GM12878 (cell line): ENCODE data around the gene CSAG1. TPM values are rescaled to one million over a fixed set of nuclear protein-coding genes. Genes with fewer than 3 reads are reported as not detected.
"Not testable (repeated sequence)": the region's sequence is repeated elsewhere in the genome, so short reads cannot be mapped to it uniquely, and the experiment has no call there.

Experiments
- ATAC-seq: fragments of 200-7000 bp; cut with Tn5 transposase; 3 replicates; pipeline ENCODE4 v1.9.1; 2020; ENCODE audit warnings: mild to moderate bottlenecking, moderate library complexity
- BruUV-seq: library from RNA; stranded (reverse); fragments of 400-500 nt; replicated peaks from 2 replicates; lab custom pipeline; 2021; lab: Mats Ljungman, UMichigan
- CTCF ChIA-PET: fragments of 300-600 bp; sonication (Branson Sonifier 250); formaldehyde crosslinking; extraction: SDS; loops from one replicate; lab custom pipeline; 2021; ENCODE audit warnings: inconsistent platforms; lab: Yijun Ruan, JAX
- POLR2A ChIA-PET: fragments of 350-600 bp; formaldehyde crosslinking; extraction: SDS; loops from one replicate; lab custom pipeline; 2021; ENCODE audit warnings: inconsistent platforms; lab: Charles Lee
- RAD21 ChIA-PET: fragments of 300-600 bp; sonication (Branson Sonifier 250); formaldehyde crosslinking; loops from one replicate; lab custom pipeline; 2023; ENCODE audit warnings: antibody characterized with exemption; ENCODE audit not compliant: unreplicated experiment; lab: Charles Lee
- SMC1A ChIA-PET: fragments of 300-600 bp; sonication (Branson Sonifier 250); formaldehyde crosslinking; loops from one replicate; lab custom pipeline; 2023; ENCODE audit not compliant: unreplicated experiment, uncharacterized antibody; lab: Charles Lee
- DNase-seq: peaks from one replicate; pipeline ENCODE4 v3.0.0-alpha.2; 2011; ENCODE audit warnings: low read depth, low spot score
- FAIRE-seq: peaks from 3 replicates; lab custom pipeline; 2011; peaks lifted over from hg19 to GRCh38; lab: Jason Lieb, UNC
- H2AFZ ChIP-seq: 2 replicates; pipeline ENCODE4 v1.6.0; 2011; ENCODE audit warnings: low read depth, low read length, control low read depth; ENCODE audit not compliant: control insufficient read depth
- H3K27ac ChIP-seq: 2 replicates; pipeline ENCODE4 v1.5.1; 2011; ENCODE audit warnings: control low read depth; ENCODE audit not compliant: control insufficient read depth, insufficient read depth
- H3K27me3 ChIP-seq, 2 experiments: replicated peaks in 1 of 2; 2 replicates each; pipeline versions ENCODE4 v1.6.0 to v1.6.1; 2011; ENCODE audit warnings: low read length in 1 of 2; ENCODE audit not compliant: control insufficient read depth in 2 of 2, insufficient read depth in 2 of 2
- H3K36me3 ChIP-seq, 2 experiments: 2 replicates each; pipeline ENCODE4 v1.5.1; 2011; ENCODE audit warnings: low read length in 1 of 2; ENCODE audit not compliant: control insufficient read depth in 2 of 2, insufficient read depth in 2 of 2
- H3K4me1 ChIP-seq: 2 replicates; pipeline ENCODE4 v1.6.1; 2011; ENCODE audit warnings: mild to moderate bottlenecking, low read length, moderate library complexity, mixed read lengths; ENCODE audit not compliant: control insufficient read depth, insufficient read depth
- H3K4me2 ChIP-seq: 2 replicates; pipeline ENCODE4 v1.6.0; 2011; ENCODE audit warnings: control low read depth; ENCODE audit not compliant: control insufficient read depth, insufficient read depth
- H3K4me3 ChIP-seq: fragments of 200-600 bp; sonication (generic); 2 replicates; pipeline ENCODE4 v1.5.1; 2016
- H3K79me2 ChIP-seq: 2 replicates; pipeline ENCODE4 v1.6.0; 2011; ENCODE audit warnings: low read length; ENCODE audit not compliant: control insufficient read depth, insufficient read depth
- H3K9ac ChIP-seq: 2 replicates; pipeline ENCODE4 v1.8.0; 2011; ENCODE audit warnings: low read length, control low read depth, mixed read lengths; ENCODE audit not compliant: control insufficient read depth, insufficient read depth
- H3K9me3 ChIP-seq: replicated peaks from 3 replicates; pipeline ENCODE4 v1.5.1; 2011; ENCODE audit warnings: mild to moderate bottlenecking, low read length; ENCODE audit not compliant: control insufficient read depth, insufficient read depth
- H4K20me1 ChIP-seq: 2 replicates; pipeline ENCODE4 v1.6.0; 2011; ENCODE audit not compliant: control insufficient read depth, insufficient read depth
- BRCA1 ChIP-seq: IDR thresholded peaks from 2 replicates; pipeline ENCODE4 v1.6.1; 2011; ENCODE audit warnings: low read depth, low read length, improper control_type of control experiment
- CBX3 ChIP-seq: fragments of 200-600 bp; sonication (generic); IDR thresholded peaks from 2 replicates; pipeline ENCODE4 v1.6.1; 2016; ENCODE audit warnings: low read depth, borderline replicate concordance
- MTA3 ChIP-seq: IDR thresholded peaks from 2 replicates; pipeline ENCODE4 v1.6.1; 2012; ENCODE audit warnings: low read length, inconsistent platforms, borderline replicate concordance
- RAD21 ChIP-seq: IDR thresholded peaks from 2 replicates; pipeline ENCODE4 v1.6.1; 2011; ENCODE audit warnings: mild to moderate bottlenecking, low read depth, low read length, moderate library complexity; ENCODE audit not compliant: insufficient read depth
- RBBP5 ChIP-seq: fragments of 200-600 bp; sonication (generic); conservative IDR thresholded peaks from 2 replicates; pipeline ENCODE4 v1.6.1; 2016
- SMAD1 ChIP-seq: fragments of 450-650 bp; IDR thresholded peaks from 2 replicates; pipeline ENCODE4 v1.6.1; 2018; ENCODE audit warnings: mild to moderate bottlenecking, low read depth; ENCODE audit not compliant: partially characterized antibody
- SP1 ChIP-seq: IDR thresholded peaks from one replicate; pipeline ENCODE4 v1.6.1; 2011; ENCODE audit warnings: low read depth, low read length
- STAT3 ChIP-seq: IDR thresholded peaks from 2 replicates; pipeline ENCODE4 v1.6.1; 2011; ENCODE audit warnings: low read depth, low read length, improper control_type of control experiment
- WGBS: methylation state at CpG from one replicate; pipeline ENCODE4 v1.1.6; 2016; ENCODE audit warnings: low lambda C conversion rate; ENCODE audit not compliant: insufficient replicate concordance, insufficient coverage; ENCODE audit errors: missing lambda C conversion rate; 5-methylcytosine and 5-hydroxymethylcytosine counted together
- in situ Hi-C: fragments of 300-500 bp; cut with MboI; formaldehyde crosslinking; loops from 9 replicates; pipeline ENCODE4 v1.14.3; 2018; ENCODE audit warnings: mixed read lengths
- intact Hi-C: fragments of 100-400 bp; cut with micrococcal nuclease; formaldehyde crosslinking; loops from one replicate; pipeline ENCODE4 v1.14.2; 2022; ENCODE audit not compliant: unreplicated experiment
- polyA plus RNA-seq, 11 experiments: library from polyadenylated mRNA; depleted of rRNA in 4 of 11; unstranded in 6 of 11; stranded (reverse) in 5 of 11; fragments of >200 nt; fragmentation: Nextera tagmentation in 4 of 11; fragmentation: Illumina TruSeq in 1 of 11; extraction: Ambion mirVana in 4 of 11; extraction: Trizol in 1 of 11; gene quantifications; 1 replicate in 1 of 11; 2 replicates in 10 of 11; pipeline versions ENCODE4 v1.2.1 to v1.2.3, GENCODE V29; 2011 to 2016; ENCODE audit warnings: inconsistent platforms in 2 of 11, missing spikeins in 2 of 11, low read depth in 1 of 11
- total RNA-seq, 4 experiments: library from RNA; depleted of rRNA in 3 of 4; stranded (reverse); fragments of >200 nt in 3 of 4; fragmentation: Illumina TruSeq in 1 of 4; extraction: Trizol in 1 of 4; gene quantifications; 2 replicates each; pipeline versions ENCODE4 v1.2.1 to v1.2.3, GENCODE V29; 2013 to 2021
- TF ChIP-seq, protein P1 (sequence below): IDR thresholded peaks from 2 replicates; pipeline ENCODE4 v1.6.1; 2011; ENCODE audit warnings: low read depth, mild to moderate bottlenecking, low read length, moderate library complexity, borderline replicate concordance; ENCODE audit errors: extremely low read depth
- TF ChIP-seq, protein P2 (sequence below): fragments of 450-650 bp; IDR thresholded peaks from 2 replicates; pipeline ENCODE4 v1.6.1; 2014; ENCODE audit warnings: mild to moderate bottlenecking
- TF ChIP-seq, protein P3 (sequence below): fragments of 450-650 bp; IDR thresholded peaks from 2 replicates; pipeline ENCODE4 v1.6.1; 2017; ENCODE audit warnings: low read depth, mild to moderate bottlenecking, moderate library complexity
- TF ChIP-seq, protein P4 (sequence below): fragments of 450-650 bp; IDR thresholded peaks from 2 replicates; pipeline ENCODE4 v1.6.1; 2017; ENCODE audit warnings: mild to moderate bottlenecking, low read depth, inconsistent platforms; ENCODE audit not compliant: poor library complexity, severe bottlenecking

Gene CSAG1
- total and polyA plus RNA-seq, 10 of the 15 experiments (the other 5 are each of a cell fraction or from before 2014, with no cell fraction given), result 1.3 TPM; not detected in 9

DNA sequence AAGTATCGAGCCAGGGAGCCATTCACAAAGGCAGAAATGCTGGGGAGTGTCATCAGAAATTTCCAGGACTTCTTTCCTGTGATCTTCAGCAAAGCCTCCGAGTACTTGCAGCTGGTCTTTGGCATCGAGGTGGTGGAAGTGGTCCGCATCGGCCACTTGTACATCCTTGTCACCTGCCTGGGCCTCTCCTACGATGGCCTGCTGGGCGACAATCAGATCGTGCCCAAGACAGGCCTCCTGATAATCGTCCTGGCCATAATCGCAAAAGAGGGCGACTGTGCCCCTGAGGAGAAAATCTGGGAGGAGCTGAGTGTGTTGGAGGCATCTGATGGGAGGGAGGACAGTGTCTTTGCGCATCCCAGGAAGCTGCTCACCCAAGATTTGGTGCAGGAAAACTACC lies 3.0 kb upstream of the CSAG1 start:
- H4K20me1 ChIP-seq, FAIRE-seq, BruUV-seq, ATAC-seq, H3K4me3 ChIP-seq, H3K9me3 ChIP-seq, intact Hi-C loops, SMC1A ChIA-PET, RAD21 ChIA-PET, DNase-seq, H3K79me2 ChIP-seq, POLR2A ChIA-PET, in situ Hi-C loops, H3K4me2 ChIP-seq, H2AFZ ChIP-seq, H3K27me3 ChIP-seq, H3K4me1 ChIP-seq, H3K36me3 ChIP-seq, H3K9ac ChIP-seq, CTCF ChIA-PET, H3K27ac ChIP-seq: not testable (repeated sequence)
- 23% methylated on average over 12 of the region's 12 CpGs for WGBS

DNA sequence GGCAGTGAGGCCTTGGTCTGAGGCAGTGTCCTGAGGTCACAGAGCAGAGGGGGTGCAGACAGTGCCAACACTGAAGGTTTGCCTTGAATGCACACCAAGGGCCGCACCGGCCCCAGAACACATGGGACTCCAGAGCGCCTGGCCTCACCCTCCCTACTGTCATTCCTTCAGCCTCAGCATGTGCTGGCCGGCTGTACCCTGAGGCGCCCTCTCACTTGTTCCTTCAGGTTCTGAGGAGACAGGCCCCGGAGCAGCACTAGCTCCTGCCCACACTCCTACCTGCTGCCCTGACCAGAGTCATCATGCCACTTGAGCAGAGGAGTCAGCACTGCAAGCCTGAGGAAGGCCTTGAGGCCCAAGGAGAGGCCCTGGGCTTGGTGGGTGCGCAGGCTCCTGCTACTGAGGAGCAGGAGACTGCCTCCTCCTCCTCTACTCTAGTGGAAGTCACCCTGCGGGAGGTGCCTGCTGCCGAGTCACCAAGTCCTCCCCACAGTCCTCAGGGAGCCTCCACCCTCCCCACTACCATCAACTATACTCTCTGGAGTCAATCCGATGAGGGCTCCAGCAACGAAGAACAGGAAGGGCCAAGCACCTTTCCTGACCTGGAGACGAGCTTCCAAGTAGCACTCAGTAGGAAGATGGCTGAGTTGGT lies 2.5 kb upstream of the CSAG1 start:
- H3K36me3 ChIP-seq, result no peaks in the 10 kb centered on the region
- no peak overlapping the region for H3K4me3 ChIP-seq
- CTCF ChIA-PET, result no interaction called here
- intact Hi-C loops, result no loop called here
- H3K4me1 ChIP-seq, result no peaks in the 10 kb centered on the region
- FAIRE-seq (no peak), ATAC-seq (no peak), DNase-seq (no peak)
- H4K20me1 ChIP-seq, result no peaks in the 10 kb centered on the region
- SMC1A ChIA-PET, result no interaction called here
- 46% methylated on average over 12 of the region's 12 CpGs for WGBS
- H3K4me2 ChIP-seq, result no peak overlapping the region
- RAD21 ChIA-PET, result no interaction called here
- no peak overlapping the region for H2AFZ ChIP-seq
- no peaks in the 10 kb centered on the region for H3K79me2 ChIP-seq
- no peak overlapping the region for H3K9ac ChIP-seq
- H3K27ac ChIP-seq, result no peak overlapping the region
- in situ Hi-C loops, result no loop called here
- no peaks in the 10 kb centered on the region for H3K27me3 ChIP-seq
- BruUV-seq, result no TSS peak
- POLR2A ChIA-PET, result no interaction called here
- no peaks in the 10 kb centered on the region for H3K9me3 ChIP-seq
- TF ChIP-seq RBBP5, result no peak
- TF ChIP-seq, protein P1, sequence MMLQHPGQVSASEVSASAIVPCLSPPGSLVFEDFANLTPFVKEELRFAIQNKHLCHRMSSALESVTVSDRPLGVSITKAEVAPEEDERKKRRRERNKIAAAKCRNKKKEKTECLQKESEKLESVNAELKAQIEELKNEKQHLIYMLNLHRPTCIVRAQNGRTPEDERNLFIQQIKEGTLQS, result no peak
- TF ChIP-seq BRCA1, result no peak
- TF ChIP-seq STAT3, result no peak
- TF ChIP-seq CBX3, result no peak
- TF ChIP-seq SP1, result no peak
- TF ChIP-seq, protein P2, sequence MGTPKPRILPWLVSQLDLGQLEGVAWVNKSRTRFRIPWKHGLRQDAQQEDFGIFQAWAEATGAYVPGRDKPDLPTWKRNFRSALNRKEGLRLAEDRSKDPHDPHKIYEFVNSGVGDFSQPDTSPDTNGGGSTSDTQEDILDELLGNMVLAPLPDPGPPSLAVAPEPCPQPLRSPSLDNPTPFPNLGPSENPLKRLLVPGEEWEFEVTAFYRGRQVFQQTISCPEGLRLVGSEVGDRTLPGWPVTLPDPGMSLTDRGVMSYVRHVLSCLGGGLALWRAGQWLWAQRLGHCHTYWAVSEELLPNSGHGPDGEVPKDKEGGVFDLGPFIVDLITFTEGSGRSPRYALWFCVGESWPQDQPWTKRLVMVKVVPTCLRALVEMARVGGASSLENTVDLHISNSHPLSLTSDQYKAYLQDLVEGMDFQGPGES, result no peak
- TF ChIP-seq, protein P3, sequence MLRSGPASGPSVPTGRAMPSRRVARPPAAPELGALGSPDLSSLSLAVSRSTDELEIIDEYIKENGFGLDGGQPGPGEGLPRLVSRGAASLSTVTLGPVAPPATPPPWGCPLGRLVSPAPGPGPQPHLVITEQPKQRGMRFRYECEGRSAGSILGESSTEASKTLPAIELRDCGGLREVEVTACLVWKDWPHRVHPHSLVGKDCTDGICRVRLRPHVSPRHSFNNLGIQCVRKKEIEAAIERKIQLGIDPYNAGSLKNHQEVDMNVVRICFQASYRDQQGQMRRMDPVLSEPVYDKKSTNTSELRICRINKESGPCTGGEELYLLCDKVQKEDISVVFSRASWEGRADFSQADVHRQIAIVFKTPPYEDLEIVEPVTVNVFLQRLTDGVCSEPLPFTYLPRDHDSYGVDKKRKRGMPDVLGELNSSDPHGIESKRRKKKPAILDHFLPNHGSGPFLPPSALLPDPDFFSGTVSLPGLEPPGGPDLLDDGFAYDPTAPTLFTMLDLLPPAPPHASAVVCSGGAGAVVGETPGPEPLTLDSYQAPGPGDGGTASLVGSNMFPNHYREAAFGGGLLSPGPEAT, result no peak
- no peak for TF ChIP-seq MTA3
- TF ChIP-seq SMAD1, result no peak
- TF ChIP-seq RAD21, result no peak
- TF ChIP-seq, protein P4, sequence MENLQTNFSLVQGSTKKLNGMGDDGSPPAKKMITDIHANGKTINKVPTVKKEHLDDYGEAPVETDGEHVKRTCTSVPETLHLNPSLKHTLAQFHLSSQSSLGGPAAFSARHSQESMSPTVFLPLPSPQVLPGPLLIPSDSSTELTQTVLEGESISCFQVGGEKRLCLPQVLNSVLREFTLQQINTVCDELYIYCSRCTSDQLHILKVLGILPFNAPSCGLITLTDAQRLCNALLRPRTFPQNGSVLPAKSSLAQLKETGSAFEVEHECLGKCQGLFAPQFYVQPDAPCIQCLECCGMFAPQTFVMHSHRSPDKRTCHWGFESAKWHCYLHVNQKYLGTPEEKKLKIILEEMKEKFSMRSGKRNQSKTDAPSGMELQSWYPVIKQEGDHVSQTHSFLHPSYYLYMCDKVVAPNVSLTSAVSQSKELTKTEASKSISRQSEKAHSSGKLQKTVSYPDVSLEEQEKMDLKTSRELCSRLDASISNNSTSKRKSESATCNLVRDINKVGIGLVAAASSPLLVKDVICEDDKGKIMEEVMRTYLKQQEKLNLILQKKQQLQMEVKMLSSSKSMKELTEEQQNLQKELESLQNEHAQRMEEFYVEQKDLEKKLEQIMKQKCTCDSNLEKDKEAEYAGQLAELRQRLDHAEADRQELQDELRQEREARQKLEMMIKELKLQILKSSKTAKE, result no peak
